HepG2 (cell line): ENCODE results near the gene CDC42SE2. TPM values are rescaled to one million over a fixed set of nuclear protein-coding genes. Genes with fewer than 3 reads are reported as not detected.

Experiments
- ATAC-seq: fragments of 200-7000 bp; cut with Tn5 transposase; 3 replicates; pipeline ENCODE4 v1.9.1; 2020; ENCODE audit warnings: mild to moderate bottlenecking, moderate library complexity
- BruUV-seq: library from RNA; stranded (reverse); fragments of 400-500 nt; replicated peaks from 2 replicates; lab custom pipeline; 2021; lab: Mats Ljungman, UMichigan
- CTCF ChIA-PET: fragments of 300-600 bp; formaldehyde crosslinking; extraction: SDS; loops from one replicate; lab custom pipeline; 2021; ENCODE audit warnings: low total read pairs, inconsistent platforms, low intra/inter-chr PET ratio; lab: Yijun Ruan, JAX
- POLR2A ChIA-PET: fragments of 350-600 bp; sonication (Branson Sonifier 250); formaldehyde crosslinking; loops from one replicate; lab custom pipeline; 2020; ENCODE audit warnings: antibody characterized with exemption, inconsistent platforms; lab: Yijun Ruan, JAX
- DNase-seq: peaks from one replicate; pipeline ENCODE4 v3.0.0-alpha.2; 2015; ENCODE audit warnings: low spot score
- FAIRE-seq: peaks from 3 replicates; lab custom pipeline; 2011; peaks lifted over from hg19 to GRCh38; lab: Jason Lieb, UNC
- H2AFZ ChIP-seq: one replicate; pipeline ENCODE4 v1.6.1; 2011; ENCODE audit warnings: low read length, inconsistent platforms
- H3K27ac ChIP-seq: fragments of 300-600 bp; 3 replicates; pipeline ENCODE4 v1.8.0; 2011; ENCODE audit warnings: mixed run types, mild to moderate bottlenecking, mixed read lengths, low read length, inconsistent platforms; ENCODE audit not compliant: insufficient read depth; ENCODE audit errors: extremely low read length
- H3K27me3 ChIP-seq, 2 experiments: fragments of 200-600 bp in 1 of 2; 2 replicates in 1 of 2; 3 replicates in 1 of 2; pipeline versions ENCODE4 v1.6.0 to v1.8.0; 2011; ENCODE audit warnings: low read length in 2 of 2, mild to moderate bottlenecking in 2 of 2, moderate library complexity in 2 of 2, inconsistent platforms in 1 of 2; ENCODE audit not compliant: insufficient read depth in 2 of 2, control insufficient read depth in 1 of 2
- H3K36me3 ChIP-seq, 2 experiments: fragments of 200-600 bp in 1 of 2; replicated peaks in 1 of 2; 2 replicates in 1 of 2; 3 replicates in 1 of 2; pipeline versions ENCODE4 v1.5.1 to v1.8.0; 2011; ENCODE audit warnings: low read length in 2 of 2, inconsistent platforms in 1 of 2; ENCODE audit not compliant: insufficient read depth in 2 of 2, control insufficient read depth in 1 of 2
- H3K4me1 ChIP-seq: 2 replicates; pipeline ENCODE4 v1.5.1; 2012; ENCODE audit warnings: low read length, inconsistent platforms; ENCODE audit not compliant: insufficient read depth
- H3K4me2 ChIP-seq: 2 replicates; pipeline ENCODE4 v1.6.0; 2011; ENCODE audit warnings: low read depth, low read length, inconsistent platforms
- H3K4me3 ChIP-seq, 3 experiments: fragments of 200-600 bp in 1 of 3; sonication (generic), shearing (Covaris generic) in 1 of 3; replicated peaks in 1 of 3; 2 replicates each; pipeline ENCODE4 v1.5.1; 2011 to 2016; ENCODE audit warnings: low read length in 3 of 3, inconsistent platforms in 2 of 3, low read depth in 2 of 3, mild to moderate bottlenecking in 2 of 3, control low read depth in 1 of 3, mixed read lengths in 1 of 3; ENCODE audit not compliant: insufficient read depth in 1 of 3
- H3K79me2 ChIP-seq: one replicate; pipeline ENCODE4 v1.6.1; 2011; ENCODE audit warnings: low read length, inconsistent platforms; ENCODE audit not compliant: insufficient read depth
- H3K9ac ChIP-seq: 2 replicates; pipeline ENCODE4 v1.6.0; 2011; ENCODE audit warnings: mild to moderate bottlenecking, low read depth, low read length, inconsistent platforms; ENCODE audit not compliant: insufficient read depth
- H3K9me3 ChIP-seq: 2 replicates; pipeline ENCODE4 v1.5.1; 2012; ENCODE audit warnings: mild to moderate bottlenecking, low read length
- H4K20me1 ChIP-seq: 2 replicates; pipeline ENCODE4 v1.6.0; 2011; ENCODE audit warnings: inconsistent platforms, mild to moderate bottlenecking, low read length, moderate library complexity; ENCODE audit not compliant: insufficient read depth
- CHD4 ChIP-seq: fragments of 200-600 bp; sonication (generic); IDR thresholded peaks from 2 replicates; pipeline ENCODE4 v1.7.0; 2017; ENCODE audit warnings: mild to moderate bottlenecking, low read length, borderline replicate concordance
- EHMT2 ChIP-seq: fragments of 200-600 bp; sonication (generic); IDR thresholded peaks from 2 replicates; pipeline ENCODE4 v1.7.0; 2017; ENCODE audit warnings: antibody characterized with exemption, low read depth, low read length, borderline replicate concordance
- ELF3 ChIP-seq: IDR thresholded peaks from 2 replicates; pipeline ENCODE4 v1.6.1; 2016; ENCODE audit warnings: missing genetic modification reagents, missing compliant biosample characterization
- POGZ ChIP-seq: sonication (generic); formaldehyde crosslinking; IDR thresholded peaks from 2 replicates; pipeline ENCODE4 v1.4.0; 2020; ENCODE audit warnings: mild to moderate bottlenecking, missing genetic modification reagents
- SAP130 ChIP-seq: IDR thresholded peaks from 2 replicates; pipeline ENCODE4 v1.6.1; 2016; ENCODE audit warnings: low read depth
- YY1 ChIP-seq: IDR thresholded peaks from 2 replicates; pipeline ENCODE4 v1.6.1; 2011; ENCODE audit warnings: low read length, low read depth, moderate library complexity, mild to moderate bottlenecking; ENCODE audit not compliant: insufficient read depth, insufficient replicate concordance
- ZBTB38 ChIP-seq: sonication (generic); formaldehyde crosslinking; IDR thresholded peaks from 2 replicates; pipeline ENCODE4 v1.5.1; 2020; ENCODE audit warnings: mild to moderate bottlenecking, missing genetic modification reagents
- WGBS: methylation state at CpG from one replicate; pipeline ENCODE4 v1.1.6; 2017; ENCODE audit warnings: low lambda C conversion rate; 5-methylcytosine and 5-hydroxymethylcytosine counted together
- in situ Hi-C: cut with HindIII; loops from 2 replicates; pipeline ENCODE4 v1.10.0; 2017; ENCODE audit warnings: low pct_unique_long_range_greater_than_20kb; ENCODE audit not compliant: extremely low pct_ligation_motif_present
- intact Hi-C: fragments of 100-400 bp; cut with micrococcal nuclease; formaldehyde crosslinking; loops from one replicate; pipeline ENCODE4 v1.10.0; 2022; ENCODE audit not compliant: unreplicated experiment
- polyA plus RNA-seq, 8 experiments: library from polyadenylated mRNA; depleted of rRNA in 3 of 8; stranded (reverse) in 7 of 8; unstranded in 1 of 8; fragments of >200 nt; fragmentation: Illumina TruSeq in 4 of 8; extraction: Trizol in 4 of 8; gene quantifications; 2 replicates each; pipeline versions ENCODE4 v1.2.1 to v1.2.3, GENCODE V29; 2011 to 2016; ENCODE audit warnings: low read depth in 4 of 8, missing spikeins in 1 of 8, mixed read lengths in 1 of 8; ENCODE audit not compliant: insufficient read depth in 1 of 8
- total RNA-seq, 5 experiments: library from RNA; depleted of rRNA; stranded (reverse); fragments of >200 nt; fragmentation: Illumina TruSeq; extraction: Trizol; gene quantifications; 2 replicates each; pipeline ENCODE4 v1.2.3, GENCODE V29; 2016; ENCODE audit warnings: low read depth in 1 of 5
- TF ChIP-seq, protein P1 (sequence below): sonication (generic); formaldehyde crosslinking; IDR thresholded peaks from 2 replicates; pipeline ENCODE4 v1.5.0; 2020; ENCODE audit warnings: missing genetic modification reagents

CDC42SE2 gene
- total and polyA plus RNA-seq, 2 of the 13 experiments (the other 11 are each of a cell fraction or from before 2014, with no cell fraction given): 19.6 to 25.0 TPM

- TF ChIP-seq, protein P1, sequence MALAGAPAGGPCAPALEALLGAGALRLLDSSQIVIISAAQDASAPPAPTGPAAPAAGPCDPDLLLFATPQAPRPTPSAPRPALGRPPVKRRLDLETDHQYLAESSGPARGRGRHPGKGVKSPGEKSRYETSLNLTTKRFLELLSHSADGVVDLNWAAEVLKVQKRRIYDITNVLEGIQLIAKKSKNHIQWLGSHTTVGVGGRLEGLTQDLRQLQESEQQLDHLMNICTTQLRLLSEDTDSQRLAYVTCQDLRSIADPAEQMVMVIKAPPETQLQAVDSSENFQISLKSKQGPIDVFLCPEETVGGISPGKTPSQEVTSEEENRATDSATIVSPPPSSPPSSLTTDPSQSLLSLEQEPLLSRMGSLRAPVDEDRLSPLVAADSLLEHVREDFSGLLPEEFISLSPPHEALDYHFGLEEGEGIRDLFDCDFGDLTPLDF (CRISPR knock-in tag): no peak
- TF ChIP-seq CHD4: no peak
- TF ChIP-seq SAP130 (CRISPR knock-in tag): peak; percentile 65
- peak; percentile 23; the same call in 1 of the 2 replicates for TF ChIP-seq POGZ (CRISPR knock-in tag)
- TF ChIP-seq ELF3: peak; percentile 71
- TF ChIP-seq YY1: peak; percentile 46
These were observed 1.5 kb downstream of the CDC42SE2 start (continued) for GRCh38 chr5:131265311-131265803.

GRCh38 chr5:131266370-131267060 is 2.7 kb downstream of the CDC42SE2 start:
- WGBS: 94% methylated on average over 16 of the region's 16 CpGs
- H3K9ac ChIP-seq: no peak overlapping the region
- no peaks in the 10 kb centered on the region; the same call in 1 of the 2 replicates for H4K20me1 ChIP-seq
- H3K4me3 ChIP-seq: no peak overlapping the region; a peak in 2 of 6 replicates
- no TSS peak for BruUV-seq
- ChIA-PET POLR2A (no interaction called here), CTCF (no interaction called here)
- TF ChIP-seq EHMT2: no peak
- 0 out of 2 replicates have a peak, but pooled peaks have one; percentile 38 for TF ChIP-seq ZBTB38 (CRISPR knock-in tag)
- no peaks in the 10 kb centered on the region for H3K36me3 ChIP-seq
- ATAC-seq (no peak), FAIRE-seq (no peak), DNase-seq (no peak)
- no peaks in the 10 kb centered on the region; a peak in 1 of 5 replicates for H3K27me3 ChIP-seq
- H3K79me2 ChIP-seq: peaks cover 66% of the 10 kb centered on the region
- intact Hi-C loops (no loop called here), in situ Hi-C loops (no loop called here)
- H3K27ac ChIP-seq: no peak overlapping the region
- no peaks in the 10 kb centered on the region for H3K9me3 ChIP-seq
- peak overlapping the region; percentile 73; the same call in 1 of the 2 replicates for H3K4me2 ChIP-seq
- H3K4me1 ChIP-seq: peaks cover 25% of the 10 kb centered on the region
- H2AFZ ChIP-seq: no peak overlapping the region
